Measurements from ENCODE around the gene GGCX. TPM values are rescaled to one million over a fixed set of nuclear protein-coding genes. Genes with fewer than 3 reads are reported as not detected.

GGCX gene
- total RNA-seq, 3 donors from 2014 or later (not counting 1 experiment from before 2014, with no cell fraction given) = 21.3 to 21.7 (median 21.4) TPM

- peaks cover 9 to 11% of the 10 kb centered on the region in 2 donors for H3K4me1 Mint-ChIP-seq
- H3K36me3 Mint-ChIP-seq = no peaks in the 10 kb centered on the region
- Histone ChIP-seq H3K4me1 (ENCODE audit: control insufficient read depth, insufficient read depth, low read length) (peaks cover 13% of the 10 kb centered on the region), H3K27me3 (ENCODE audit: control insufficient read depth, insufficient read depth, low read length) (no peaks in the 10 kb centered on the region), H3K4me3 (ENCODE audit: low read length) (no peak overlapping the region), H3K36me3 (ENCODE audit: control insufficient read depth, insufficient read depth, low read length) (no peaks in the 10 kb centered on the region), H3K9me3 (ENCODE audit: control insufficient read depth, insufficient read depth, low read length) (no peaks in the 10 kb centered on the region), H3K27ac (ENCODE audit: low read length) (no peak overlapping the region)
- ATAC-seq (no peak), DNase-seq (no peak)
- H3K27me3 Mint-ChIP-seq (ENCODE audit: low read depth in 2 of 2) = no peaks in the 10 kb centered on the region
- H3K27ac Mint-ChIP-seq = no peak overlapping the region
- TF ChIP-seq, protein P1, sequence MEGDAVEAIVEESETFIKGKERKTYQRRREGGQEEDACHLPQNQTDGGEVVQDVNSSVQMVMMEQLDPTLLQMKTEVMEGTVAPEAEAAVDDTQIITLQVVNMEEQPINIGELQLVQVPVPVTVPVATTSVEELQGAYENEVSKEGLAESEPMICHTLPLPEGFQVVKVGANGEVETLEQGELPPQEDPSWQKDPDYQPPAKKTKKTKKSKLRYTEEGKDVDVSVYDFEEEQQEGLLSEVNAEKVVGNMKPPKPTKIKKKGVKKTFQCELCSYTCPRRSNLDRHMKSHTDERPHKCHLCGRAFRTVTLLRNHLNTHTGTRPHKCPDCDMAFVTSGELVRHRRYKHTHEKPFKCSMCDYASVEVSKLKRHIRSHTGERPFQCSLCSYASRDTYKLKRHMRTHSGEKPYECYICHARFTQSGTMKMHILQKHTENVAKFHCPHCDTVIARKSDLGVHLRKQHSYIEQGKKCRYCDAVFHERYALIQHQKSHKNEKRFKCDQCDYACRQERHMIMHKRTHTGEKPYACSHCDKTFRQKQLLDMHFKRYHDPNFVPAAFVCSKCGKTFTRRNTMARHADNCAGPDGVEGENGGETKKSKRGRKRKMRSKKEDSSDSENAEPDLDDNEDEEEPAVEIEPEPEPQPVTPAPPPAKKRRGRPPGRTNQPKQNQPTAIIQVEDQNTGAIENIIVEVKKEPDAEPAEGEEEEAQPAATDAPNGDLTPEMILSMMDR (IDR thresholded peaks at IDR 0.05) = no peak
- no peak overlapping the region for H3K4me3 Mint-ChIP-seq
- 95% methylated on average over 2 of the region's 3 CpGs for WGBS (ENCODE audit: insufficient coverage)
- no peaks in the 10 kb centered on the region for H3K9me3 Mint-ChIP-seq
- intact Hi-C loops (cut with micrococcal nuclease) = no loop called here
Observed at GRCh38 chr2:85534099-85534498, 27.2 kb downstream of the GGCX start.

DNA sequence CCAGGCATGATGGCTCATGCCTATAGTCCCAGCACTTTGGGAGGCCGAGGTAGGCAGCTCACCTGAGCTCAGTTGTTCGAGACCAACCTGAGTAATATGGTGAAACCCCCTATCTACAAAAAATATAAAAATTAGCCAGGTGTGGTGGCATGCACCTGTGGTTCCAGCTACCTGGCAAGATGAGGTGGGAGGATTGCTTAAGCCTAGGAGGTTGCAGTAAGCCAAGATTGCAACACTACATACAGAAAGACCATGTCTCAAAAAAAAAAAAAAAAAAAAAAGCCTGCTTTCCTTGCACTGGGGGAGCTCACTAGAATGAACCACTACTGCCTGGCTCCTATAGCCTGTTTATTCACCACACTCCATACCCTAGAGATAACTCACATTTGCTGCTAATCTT, 29.7 kb downstream of the GGCX start:
- peaks cover 2% of the 10 kb centered on the region for H3K27me3 ChIP-seq (ENCODE audit: control insufficient read depth, insufficient read depth, low read length)
- no peak overlapping the region for H3K27ac ChIP-seq (ENCODE audit: low read length)
- no peaks in the 10 kb centered on the region for H3K36me3 Mint-ChIP-seq
- H3K4me3 Mint-ChIP-seq = no peak overlapping the region
- H3K27ac Mint-ChIP-seq = no peak overlapping the region
- no peaks in the 10 kb centered on the region for H3K9me3 ChIP-seq (ENCODE audit: control insufficient read depth, insufficient read depth, low read length)
- peaks cover 4 to 11% of the 10 kb centered on the region in 2 donors for H3K27me3 Mint-ChIP-seq (ENCODE audit: low read depth in 2 of 2)
- no peaks in the 10 kb centered on the region for H3K4me1 ChIP-seq (ENCODE audit: control insufficient read depth, insufficient read depth, low read length)
- WGBS (ENCODE audit: insufficient coverage) = 100% methylated on average over 2 of the region's 2 CpGs
- intact Hi-C loops (cut with micrococcal nuclease) = no loop called here
- no peaks in the 10 kb centered on the region for H3K9me3 Mint-ChIP-seq
- DNase-seq = no peak
- H3K4me1 Mint-ChIP-seq = no peaks in the 10 kb centered on the region
- TF ChIP-seq, protein P1 (IDR thresholded peaks at IDR 0.05) = no peak
- ATAC-seq = no peak
- H3K4me3 ChIP-seq (ENCODE audit: low read length) = no peak overlapping the region
- H3K36me3 ChIP-seq (ENCODE audit: control insufficient read depth, insufficient read depth, low read length) = no peaks in the 10 kb centered on the region

DNA sequence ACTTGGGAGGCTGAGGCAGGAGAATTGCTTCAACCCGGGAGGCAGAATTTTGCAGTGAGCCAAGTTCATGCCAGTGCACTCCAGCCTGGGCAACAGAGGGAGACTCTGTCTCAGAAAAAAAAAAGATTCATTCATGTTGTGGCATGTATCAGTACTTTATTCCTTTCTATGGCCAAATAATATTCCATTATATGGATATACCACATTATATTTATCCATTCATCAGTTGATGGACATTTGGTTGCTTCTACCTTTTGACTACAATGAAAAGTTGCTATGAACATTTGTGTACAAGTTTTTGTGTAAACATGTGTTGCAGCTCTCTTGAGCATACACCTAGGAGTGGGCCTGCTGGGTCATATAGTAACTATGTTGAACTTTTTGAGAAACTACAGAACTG, 31.5 kb downstream of the GGCX start:
- Histone ChIP-seq H3K9me3 (ENCODE audit: control insufficient read depth, insufficient read depth, low read length) (no peaks in the 10 kb centered on the region), H3K27me3 (ENCODE audit: control insufficient read depth, insufficient read depth, low read length) (peaks cover 2% of the 10 kb centered on the region), H3K27ac (ENCODE audit: low read length) (no peak overlapping the region), H3K36me3 (ENCODE audit: control insufficient read depth, insufficient read depth, low read length) (no peaks in the 10 kb centered on the region), H3K4me1 (ENCODE audit: control insufficient read depth, insufficient read depth, low read length) (no peaks in the 10 kb centered on the region), H3K4me3 (ENCODE audit: low read length) (no peak overlapping the region)
- Mint-ChIP-seq H3K4me3 (no peak overlapping the region), H3K27me3 (ENCODE audit: low read depth in 2 of 2) (peaks cover 5 to 11% of the 10 kb centered on the region in 2 donors), H3K9me3 (no peaks in the 10 kb centered on the region), H3K4me1 (no peaks in the 10 kb centered on the region), H3K36me3 (no peaks in the 10 kb centered on the region), H3K27ac (no peak overlapping the region)
- intact Hi-C loops (cut with micrococcal nuclease) = no loop called here
- TF ChIP-seq, protein P1 (IDR thresholded peaks at IDR 0.05) = no peak
- 96% methylated on average over 1 of the region's 1 CpG for WGBS (ENCODE audit: insufficient coverage)
- ATAC-seq (no peak), DNase-seq (no peak)

GRCh38 chr2:85528355-85528754, 32.9 kb downstream of the GGCX start:
- Mint-ChIP-seq H3K36me3 (no peaks in the 10 kb centered on the region), H3K27me3 (ENCODE audit: low read depth in 2 of 2) (peaks cover 5 to 11% of the 10 kb centered on the region in 2 donors), H3K9me3 (no peaks in the 10 kb centered on the region), H3K4me3 (no peak overlapping the region), H3K27ac (no peak overlapping the region), H3K4me1 (no peaks in the 10 kb centered on the region)
- TF ChIP-seq, protein P1 (IDR thresholded peaks at IDR 0.05) = no peak
- H3K27ac ChIP-seq (ENCODE audit: low read length) = no peak overlapping the region
- DNase-seq (no peak), ATAC-seq (no peak)
- peaks cover 2% of the 10 kb centered on the region for H3K27me3 ChIP-seq (ENCODE audit: control insufficient read depth, insufficient read depth, low read length)
- no peaks in the 10 kb centered on the region for H3K4me1 ChIP-seq (ENCODE audit: control insufficient read depth, insufficient read depth, low read length)
- H3K36me3 ChIP-seq (ENCODE audit: control insufficient read depth, insufficient read depth, low read length) = no peaks in the 10 kb centered on the region
- no peak overlapping the region for H3K4me3 ChIP-seq (ENCODE audit: low read length)
- intact Hi-C loops (cut with micrococcal nuclease) = no loop called here
- 98% methylated on average over 2 of the region's 2 CpGs for WGBS (ENCODE audit: insufficient coverage)
- H3K9me3 ChIP-seq (ENCODE audit: control insufficient read depth, insufficient read depth, low read length) = no peaks in the 10 kb centered on the region

All from natural killer cell (primary cell).